Fibroblast of lung (primary cell): ENCODE data around the gene CCDC8. TPM values are rescaled to one million over a fixed set of nuclear protein-coding genes. Genes with fewer than 3 reads are reported as not detected.

Source experiments
- DNase-seq, 2 donors: peaks; one replicate each; pipeline versions ENCODE4 v3.0.0 to v3.0.0-alpha.2; 2010; ENCODE audit warnings: low read depth in 2 of 2
- H2AFZ ChIP-seq: 2 replicates; pipeline ENCODE4 v1.5.1; 2012; ENCODE audit warnings: low read length, control low read depth, inconsistent platforms
- H3K27ac ChIP-seq: 2 replicates; pipeline ENCODE4 v1.5.1; 2011; ENCODE audit warnings: low read length, control low read depth; ENCODE audit not compliant: insufficient read depth
- H3K27me3 ChIP-seq: 2 replicates; pipeline ENCODE4 v1.5.1; 2011; ENCODE audit warnings: mild to moderate bottlenecking, low read length; ENCODE audit not compliant: control insufficient read depth, insufficient read depth
- H3K36me3 ChIP-seq: 2 replicates; pipeline ENCODE4 v1.5.1; 2011; ENCODE audit warnings: low read length; ENCODE audit not compliant: control insufficient read depth, insufficient read depth
- H3K4me1 ChIP-seq: 2 replicates; pipeline ENCODE4 v1.5.1; 2011; ENCODE audit warnings: low read length; ENCODE audit not compliant: control insufficient read depth, insufficient read depth; ENCODE audit errors: extremely low read depth
- H3K4me2 ChIP-seq: 2 replicates; pipeline ENCODE4 v1.5.1; 2011; ENCODE audit warnings: low read length, control low read depth; ENCODE audit not compliant: insufficient read depth; ENCODE audit errors: extremely low read depth
- H3K4me3 ChIP-seq, 4 experiments: fragments of 200-600 bp in 1 of 4; sonication (generic) in 1 of 4; replicated peaks in 1 of 4; 2 replicates each; pipeline ENCODE4 v1.5.1; 2011 to 2016; ENCODE audit warnings: low read length in 4 of 4, low read depth in 3 of 4, mild to moderate bottlenecking in 3 of 4, control low read depth in 2 of 4, inconsistent platforms in 1 of 4, mixed read lengths in 1 of 4; ENCODE audit not compliant: insufficient read depth in 1 of 4; ENCODE audit errors: control extremely low read depth in 1 of 4
- H3K79me2 ChIP-seq: 2 replicates; pipeline ENCODE4 v1.5.1; 2012; ENCODE audit warnings: mild to moderate bottlenecking, low read length, inconsistent platforms; ENCODE audit not compliant: control insufficient read depth, insufficient read depth
- H3K9ac ChIP-seq: 2 replicates; pipeline ENCODE4 v1.5.1; 2011; ENCODE audit warnings: mild to moderate bottlenecking, low read length, control low read depth; ENCODE audit not compliant: insufficient read depth
- H3K9me3 ChIP-seq: 2 replicates; pipeline ENCODE4 v1.5.1; 2012; ENCODE audit warnings: low read depth, low read length; ENCODE audit not compliant: control insufficient read depth, insufficient read depth
- H4K20me1 ChIP-seq: 2 replicates; pipeline ENCODE4 v1.5.1; 2011; ENCODE audit warnings: low read length; ENCODE audit not compliant: control insufficient read depth, insufficient read depth; ENCODE audit errors: extremely low read depth
- EZH2 ChIP-seq: IDR thresholded peaks from 2 replicates; pipeline ENCODE4 v1.5.1; 2012; ENCODE audit warnings: low read length, control low read depth, mild to moderate bottlenecking; ENCODE audit errors: missing control alignments
- polyA plus RNA-seq, 2 donors: library from polyadenylated mRNA; depleted of rRNA in 1 of 2; stranded (reverse) in 1 of 2; unstranded in 1 of 2; fragments of >200 nt; gene quantifications; 2 replicates each; pipeline ENCODE4 v1.2.1, GENCODE V29; 2011 to 2012; ENCODE audit warnings: missing spikeins in 1 of 2
- total RNA-seq: library from RNA; depleted of rRNA; stranded (reverse); fragments of >200 nt; gene quantifications from 2 replicates; pipeline ENCODE4 v1.2.1, GENCODE V29; 2014
- TF ChIP-seq, protein P1 (sequence below), 2 donors: IDR thresholded peaks in 1 of 2; conservative IDR thresholded peaks in 1 of 2; 1 replicate in 1 of 2; 2 replicates in 1 of 2; pipeline ENCODE4 v1.5.1; 2011 to 2012; ENCODE audit warnings: low read length in 2 of 2, control low read depth in 1 of 2, inconsistent platforms in 1 of 2, low read depth in 1 of 2, mild to moderate bottlenecking in 1 of 2

Gene CCDC8
- total and polyA plus RNA-seq, 2 donors (not counting 1 experiment from before 2014, with no cell fraction given): 1.9 to 13.4 TPM

DNA sequence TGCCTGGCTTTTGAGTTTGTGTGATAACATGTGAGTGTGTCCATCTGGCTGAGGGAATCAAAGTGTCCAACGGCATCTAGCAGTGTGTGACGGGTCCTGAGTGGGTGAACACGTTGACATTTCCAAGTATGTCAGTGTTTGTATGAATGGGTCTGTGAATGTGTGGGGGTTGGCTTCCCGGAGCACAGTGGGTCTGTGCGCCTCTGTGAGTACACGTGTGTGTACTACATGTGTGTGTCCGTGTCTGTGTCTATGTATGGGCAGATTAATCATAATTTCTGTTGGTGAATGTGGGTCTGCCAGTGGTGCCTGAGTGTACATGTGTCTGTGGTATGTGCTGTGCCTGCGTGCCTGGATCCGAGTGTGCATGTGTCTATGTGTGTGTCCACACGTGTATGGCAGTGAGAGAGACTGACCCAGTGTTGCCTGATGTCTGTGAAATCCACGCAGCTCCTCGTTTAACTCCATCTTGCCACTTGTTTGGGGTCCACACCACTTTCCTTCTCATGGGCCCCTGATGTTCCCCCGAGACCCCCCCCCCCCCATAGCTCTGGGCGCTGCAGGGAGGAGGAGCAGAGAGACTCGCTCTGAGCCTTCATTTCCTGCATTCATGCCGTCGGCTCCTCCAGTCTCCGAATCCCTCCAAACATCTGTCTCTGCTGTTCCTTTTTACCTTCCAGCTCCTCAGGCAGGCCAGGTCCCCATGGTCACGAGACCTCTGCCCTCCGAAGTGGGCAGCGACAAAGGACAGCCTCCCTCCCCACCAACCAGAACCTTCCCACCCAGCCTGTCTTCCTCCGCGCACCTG, 5.3 kb downstream of the CCDC8 start:
- Histone ChIP-seq H3K9ac (no peak overlapping the region), H3K79me2 (peaks cover 2% of the 10 kb centered on the region), H3K4me3 (peak overlapping the region in 2 of 4 experiments; percentile 17 to 34), H3K4me2 (peak overlapping the region; percentile 51), H3K36me3 (no peaks in the 10 kb centered on the region), H2AFZ (peak overlapping the region; percentile 5), H4K20me1 (no peaks in the 10 kb centered on the region), H3K27ac (no peak overlapping the region), H3K9me3 (no peaks in the 10 kb centered on the region), H3K4me1 (peaks cover 8% of the 10 kb centered on the region), H3K27me3 (peaks cover 4% of the 10 kb centered on the region)
- TF ChIP-seq EZH2: peak; percentile 43
- TF ChIP-seq, protein P1, sequence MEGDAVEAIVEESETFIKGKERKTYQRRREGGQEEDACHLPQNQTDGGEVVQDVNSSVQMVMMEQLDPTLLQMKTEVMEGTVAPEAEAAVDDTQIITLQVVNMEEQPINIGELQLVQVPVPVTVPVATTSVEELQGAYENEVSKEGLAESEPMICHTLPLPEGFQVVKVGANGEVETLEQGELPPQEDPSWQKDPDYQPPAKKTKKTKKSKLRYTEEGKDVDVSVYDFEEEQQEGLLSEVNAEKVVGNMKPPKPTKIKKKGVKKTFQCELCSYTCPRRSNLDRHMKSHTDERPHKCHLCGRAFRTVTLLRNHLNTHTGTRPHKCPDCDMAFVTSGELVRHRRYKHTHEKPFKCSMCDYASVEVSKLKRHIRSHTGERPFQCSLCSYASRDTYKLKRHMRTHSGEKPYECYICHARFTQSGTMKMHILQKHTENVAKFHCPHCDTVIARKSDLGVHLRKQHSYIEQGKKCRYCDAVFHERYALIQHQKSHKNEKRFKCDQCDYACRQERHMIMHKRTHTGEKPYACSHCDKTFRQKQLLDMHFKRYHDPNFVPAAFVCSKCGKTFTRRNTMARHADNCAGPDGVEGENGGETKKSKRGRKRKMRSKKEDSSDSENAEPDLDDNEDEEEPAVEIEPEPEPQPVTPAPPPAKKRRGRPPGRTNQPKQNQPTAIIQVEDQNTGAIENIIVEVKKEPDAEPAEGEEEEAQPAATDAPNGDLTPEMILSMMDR (conservative IDR thresholded peaks at IDR 0.05 in 1 of 2, IDR thresholded peaks at IDR 0.05 in 1 of 2; ENCODE audit: low read depth in 1 of 2, low read length in 2 of 2): no peak
- no peak for DNase-seq

DNA sequence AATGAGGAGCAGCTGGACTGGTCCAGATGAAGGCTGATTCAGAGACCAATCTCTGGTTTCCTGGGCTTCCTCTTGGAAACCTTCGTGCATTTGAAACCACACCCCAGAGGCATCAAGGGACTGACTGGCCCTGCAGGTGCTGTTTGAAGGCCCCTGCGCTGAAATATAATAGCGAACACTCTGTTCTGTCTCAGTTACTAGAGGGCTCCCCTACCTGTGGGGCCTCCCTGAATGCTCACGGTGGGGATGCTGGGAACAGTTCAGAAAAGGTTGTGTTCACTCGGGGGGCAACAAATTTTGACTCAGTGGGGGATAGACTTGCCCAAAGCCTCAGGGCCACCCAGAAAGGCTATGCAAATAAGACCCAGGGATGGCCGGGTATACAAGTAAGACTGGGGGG, 6.4 kb downstream of the CCDC8 start:
- Histone ChIP-seq H3K9me3 (no peaks in the 10 kb centered on the region), H3K4me3 (no peak overlapping the region), H4K20me1 (no peaks in the 10 kb centered on the region), H3K27me3 (peaks cover 4% of the 10 kb centered on the region), H3K27ac (no peak overlapping the region), H3K4me2 (no peak overlapping the region), H3K36me3 (no peaks in the 10 kb centered on the region), H3K79me2 (no peaks in the 10 kb centered on the region), H3K9ac (no peak overlapping the region), H3K4me1 (peaks cover 8% of the 10 kb centered on the region), H2AFZ (no peak overlapping the region)
- no peak for TF ChIP-seq EZH2
- TF ChIP-seq, protein P1 (conservative IDR thresholded peaks at IDR 0.05 in 1 of 2, IDR thresholded peaks at IDR 0.05 in 1 of 2; ENCODE audit: low read depth in 1 of 2, low read length in 2 of 2): no peak
- no peak for DNase-seq

DNA sequence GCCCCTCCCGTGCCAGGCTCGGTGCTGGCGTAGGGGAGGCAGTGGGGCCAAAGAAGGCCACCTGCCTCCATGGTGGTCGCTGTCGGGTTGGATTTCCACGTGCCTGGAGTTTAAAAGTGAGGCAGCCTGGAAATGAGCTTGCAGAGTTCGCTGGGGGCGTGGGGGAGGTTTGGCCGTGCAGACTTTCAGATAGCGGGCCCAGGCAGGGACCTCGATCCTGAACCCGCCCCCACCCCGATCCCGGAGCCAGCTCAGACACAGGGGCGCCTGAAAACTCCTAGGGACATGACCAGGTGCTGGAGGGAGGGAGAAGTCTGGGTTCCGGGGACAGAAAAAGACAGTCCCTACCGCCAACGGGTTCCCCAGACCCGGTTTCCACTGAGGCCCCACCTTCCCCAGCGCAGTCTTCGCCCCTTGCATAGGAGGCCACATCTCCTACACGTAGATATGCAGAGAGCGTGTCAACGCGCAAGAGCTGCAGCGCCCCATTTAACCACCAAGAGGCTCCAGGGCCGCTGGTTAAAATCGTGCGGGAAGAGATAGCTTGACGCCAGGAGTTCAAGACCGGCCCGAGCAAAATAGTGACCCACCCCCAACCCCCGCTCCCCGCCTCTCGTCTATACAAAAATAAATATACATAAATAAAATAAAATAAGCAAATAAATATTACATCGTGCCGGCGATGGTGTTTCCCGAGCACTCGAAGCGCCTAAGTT, 8.5 kb downstream of the CCDC8 start:
- peak overlapping the region; percentile 80 for H3K4me2 ChIP-seq

More for the DNA sequence above, 8.5 kb downstream of the CCDC8 start:
- Histone ChIP-seq H3K9ac (no peak overlapping the region), H3K27ac (no peak overlapping the region), H3K9me3 (no peaks in the 10 kb centered on the region), H3K79me2 (no peaks in the 10 kb centered on the region), H4K20me1 (no peaks in the 10 kb centered on the region), H2AFZ (no peak overlapping the region), H3K4me3 (peak overlapping the region in 1 of 4 experiments; percentile 49), H3K27me3 (peaks cover 4% of the 10 kb centered on the region), H3K36me3 (no peaks in the 10 kb centered on the region), H3K4me1 (peaks cover 8% of the 10 kb centered on the region)
- DNase-seq: peak in 1 of 2 donors; percentile 58
- no peak for TF ChIP-seq EZH2
- TF ChIP-seq, protein P1 (conservative IDR thresholded peaks at IDR 0.05 in 1 of 2, IDR thresholded peaks at IDR 0.05 in 1 of 2; ENCODE audit: low read depth in 1 of 2, low read length in 2 of 2): peak in 1 of 2 donors; percentile 39
